ENCODE data around the gene SLC25A5. TPM values are rescaled to one million over a fixed set of nuclear protein-coding genes. Genes with fewer than 3 reads are reported as not detected.

Gene SLC25A5
- total RNA-seq, 1 donor from 2014 or later: 205 TPM

GRCh38 chrX:119495734-119496726, 27.8 kb downstream of the SLC25A5 start:
- peaks cover under 1% of the 10 kb centered on the region for H3K27me3 Mint-ChIP-seq (ENCODE audit: insufficient read depth, low read depth)
- TF ChIP-seq EZH2 (IDR thresholded peaks at IDR 0.05) (no peak), CTCF (IDR thresholded peaks at IDR 0.05) (peak; percentile 8)
- peaks cover 11% of the 10 kb centered on the region for H3K4me1 Mint-ChIP-seq
- no peak overlapping the region for H3K4me3 Mint-ChIP-seq
- peak; percentile 6 for DNase-seq (ENCODE audit: low spot score)
- H3K9me3 Mint-ChIP-seq: peaks cover 7% of the 10 kb centered on the region
- no peak overlapping the region for H2AFZ ChIP-seq (replicated peaks)
- no peaks in the 10 kb centered on the region for H3K9me3 ChIP-seq (ENCODE audit: low read depth)
- no peak overlapping the region for H3K27ac Mint-ChIP-seq
- H3K27ac ChIP-seq: no peak overlapping the region
- no peaks in the 10 kb centered on the region for H3K27me3 ChIP-seq
- no peak overlapping the region for H3K9ac ChIP-seq
- H3K79me2 ChIP-seq (ENCODE audit: low read depth): no peaks in the 10 kb centered on the region
- H3K36me3 Mint-ChIP-seq: no peaks in the 10 kb centered on the region
- no peaks in the 10 kb centered on the region for H3F3A ChIP-seq (ENCODE audit: low read depth)
- no peaks in the 10 kb centered on the region for H3K4me1 ChIP-seq
- H3K4me2 ChIP-seq: no peak overlapping the region
- H3K4me3 ChIP-seq: no peak overlapping the region
- no peaks in the 10 kb centered on the region for H4K20me1 ChIP-seq (ENCODE audit: low read depth)
- no peaks in the 10 kb centered on the region for H3K36me3 ChIP-seq

DNA sequence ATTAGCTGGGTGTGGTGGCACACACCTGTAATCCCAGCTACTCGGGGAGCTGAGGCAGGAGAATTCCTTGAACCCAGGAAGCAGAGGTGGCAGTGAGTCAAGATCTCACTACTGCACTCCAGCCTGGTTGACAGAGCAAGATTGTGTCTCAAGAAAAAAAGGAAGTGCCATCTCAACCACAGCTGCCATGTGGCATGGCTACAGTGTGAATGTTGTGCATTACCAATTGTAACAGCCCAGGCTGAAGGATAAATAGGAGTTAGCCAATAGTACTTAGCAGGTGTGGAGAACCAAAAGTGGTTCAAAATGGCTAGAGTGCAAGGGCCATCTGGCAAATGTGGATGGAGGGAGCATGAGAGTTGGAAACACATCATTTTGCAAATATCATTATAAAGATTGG, 28.9 kb downstream of the SLC25A5 start:
- no peak for DNase-seq (ENCODE audit: low spot score)
- H3F3A ChIP-seq (ENCODE audit: low read depth): no peaks in the 10 kb centered on the region

DNA sequence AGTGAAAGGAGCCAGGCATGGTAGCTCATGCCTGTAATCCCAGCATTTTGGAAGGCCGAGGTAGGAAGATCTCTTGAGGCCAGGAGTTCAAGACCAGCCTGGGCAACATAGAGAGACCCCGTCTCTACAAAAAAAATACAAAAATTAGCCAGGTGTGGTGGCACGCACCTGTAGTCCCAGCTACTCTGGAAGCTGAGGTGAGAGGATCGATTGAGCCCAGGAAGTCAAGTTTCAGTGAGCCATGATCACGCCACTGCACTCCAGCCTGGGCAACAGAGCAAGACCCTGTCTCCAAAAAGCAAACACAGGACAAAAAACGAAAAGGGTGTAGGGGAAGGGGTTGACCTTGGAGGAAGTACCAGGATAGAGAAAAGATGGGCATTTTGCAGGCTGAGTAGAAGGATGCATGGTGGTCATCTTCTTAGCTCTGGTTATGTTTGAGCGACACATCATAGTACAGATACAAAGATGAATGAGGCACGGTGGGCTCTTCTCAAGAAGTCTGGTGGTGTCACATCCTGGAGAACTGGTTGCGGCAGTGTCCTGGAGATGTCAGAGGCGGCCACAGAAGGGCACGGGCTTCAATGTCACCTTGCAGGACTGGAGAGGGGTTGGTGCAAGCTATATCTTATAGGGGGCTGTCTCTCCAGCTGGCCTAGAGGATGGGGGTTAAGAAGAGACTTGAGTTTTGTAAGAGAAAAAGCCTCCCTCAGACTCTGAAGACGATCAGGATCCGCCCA, 32.0 kb downstream of the SLC25A5 start:
- Histone ChIP-seq H3K36me3 (no peaks in the 10 kb centered on the region), H4K20me1 (ENCODE audit: low read depth) (no peaks in the 10 kb centered on the region), H3K4me1 (no peaks in the 10 kb centered on the region), H3K27ac (no peak overlapping the region), H3F3A (ENCODE audit: low read depth) (no peaks in the 10 kb centered on the region), H3K79me2 (ENCODE audit: low read depth) (no peaks in the 10 kb centered on the region), H3K4me2 (no peak overlapping the region), H3K9me3 (ENCODE audit: low read depth) (no peaks in the 10 kb centered on the region), H3K27me3 (no peaks in the 10 kb centered on the region), H3K9ac (no peak overlapping the region), H2AFZ (replicated peaks) (no peak overlapping the region), H3K4me3 (no peak overlapping the region)
- H3K27me3 Mint-ChIP-seq (ENCODE audit: insufficient read depth, low read depth): peaks cover 4% of the 10 kb centered on the region
- no peaks in the 10 kb centered on the region for H3K36me3 Mint-ChIP-seq
- peaks cover 12% of the 10 kb centered on the region for H3K9me3 Mint-ChIP-seq
- H3K4me3 Mint-ChIP-seq: no peak overlapping the region
- no peak for DNase-seq (ENCODE audit: low spot score)
- H3K27ac Mint-ChIP-seq: no peak overlapping the region
- TF ChIP-seq EZH2 (IDR thresholded peaks at IDR 0.05): no peak
- no peak for TF ChIP-seq CTCF (IDR thresholded peaks at IDR 0.05)
- TF ChIP-seq EZH2phosphoT487 (IDR thresholded peaks at IDR 0.05): no peak
- peaks cover 6% of the 10 kb centered on the region for H3K4me1 Mint-ChIP-seq

More for the DNA sequence above, 28.9 kb downstream of the SLC25A5 start:
- peaks cover 4% of the 10 kb centered on the region for H3K27me3 Mint-ChIP-seq (ENCODE audit: insufficient read depth, low read depth)
- no peaks in the 10 kb centered on the region for H3K4me1 ChIP-seq
- no peak overlapping the region for H3K9ac ChIP-seq
- H3K4me3 Mint-ChIP-seq: no peak overlapping the region
- no peaks in the 10 kb centered on the region for H3K27me3 ChIP-seq
- peaks cover 12% of the 10 kb centered on the region for H3K9me3 Mint-ChIP-seq
- no peak overlapping the region for H2AFZ ChIP-seq (replicated peaks)
- H4K20me1 ChIP-seq (ENCODE audit: low read depth): no peaks in the 10 kb centered on the region
- H3K27ac ChIP-seq: no peak overlapping the region
- no peaks in the 10 kb centered on the region for H3K79me2 ChIP-seq (ENCODE audit: low read depth)
- TF ChIP-seq EZH2 (IDR thresholded peaks at IDR 0.05) (no peak), EZH2phosphoT487 (IDR thresholded peaks at IDR 0.05) (no peak)
- no peaks in the 10 kb centered on the region for H3K36me3 ChIP-seq
- no peak overlapping the region for H3K27ac Mint-ChIP-seq
- no peak overlapping the region for H3K4me3 ChIP-seq
- H3K9me3 ChIP-seq (ENCODE audit: low read depth): no peaks in the 10 kb centered on the region
- peaks cover 11% of the 10 kb centered on the region for H3K4me1 Mint-ChIP-seq
- no peak overlapping the region for H3K4me2 ChIP-seq
- no peaks in the 10 kb centered on the region for H3K36me3 Mint-ChIP-seq
